HCT116 (cell line): ENCODE data around the gene TMEM50A. TPM values are rescaled to one million over a fixed set of nuclear protein-coding genes. Genes with fewer than 3 reads are reported as not detected.
"Not testable (repeated sequence)": the region's sequence is repeated elsewhere in the genome, so short reads cannot be mapped to it uniquely, and the experiment has no call there.

Experiments used
- ATAC-seq: fragments of 200-7000 bp; cut with Tn5 transposase; 2 replicates; pipeline ENCODE4 v1.9.1; 2020; ENCODE audit warnings: mild to moderate bottlenecking, moderate library complexity
- BruUV-seq: library from RNA; stranded (reverse); fragments of 400-500 nt; replicated peaks from 2 replicates; lab custom pipeline; 2021; lab: Mats Ljungman, UMichigan
- CTCF ChIA-PET: fragments of 300-600 bp; sonication (Branson Sonifier 250); formaldehyde crosslinking; loops from one replicate; lab custom pipeline; 2021; ENCODE audit warnings: antibody characterized with exemption; lab: Charles Lee
- POLR2A ChIA-PET: fragments of 300-600, 350-600 bp; sonication (Branson Sonifier 250); formaldehyde crosslinking; loops from one replicate; lab custom pipeline; 2021; ENCODE audit warnings: antibody characterized with exemption; lab: Charles Lee
- RAD21 ChIA-PET, 2 experiments: fragments of 300-600 bp; sonication (Branson Sonifier 250); formaldehyde crosslinking; loops; one replicate each; lab custom pipeline; 2023; ENCODE audit warnings: low total read pairs in 2 of 2; ENCODE audit not compliant: uncharacterized antibody in 2 of 2, unreplicated experiment in 2 of 2, low non-redundant PET in 1 of 2; lab: Charles Lee
- DNase-seq: peaks from one replicate; pipeline ENCODE4 v3.0.0-alpha.2; 2010; ENCODE audit warnings: low read depth, low spot score
- H2AFZ ChIP-seq: fragments of 200-600 bp; shearing (Covaris generic), sonication (generic); 2 replicates; pipeline ENCODE4 v1.6.1; 2017; ENCODE audit warnings: low read depth, mixed run types, mixed read lengths, antibody characterized with exemption, low read length; ENCODE audit not compliant: poor library complexity, severe bottlenecking
- H3K27ac ChIP-seq: 2 replicates; pipeline ENCODE4 v1.5.1; 2012; ENCODE audit warnings: low read depth, low read length
- H3K27me3 ChIP-seq: fragments of 200-600 bp; sonication (generic); 2 replicates; pipeline ENCODE4 v1.6.1; 2016; ENCODE audit warnings: mixed run types, low read length, mixed read lengths; ENCODE audit not compliant: insufficient read depth
- H3K36me3 ChIP-seq, 2 experiments: fragments of 200-500 bp in 1 of 2; fragments of 200-600 bp in 1 of 2; sonication (Bioruptor generic) in 1 of 2; sonication (generic) in 1 of 2; 2 replicates each; pipeline versions ENCODE4 v1.5.1 to v1.6.1; 2014 to 2016; ENCODE audit warnings: low read length in 2 of 2, inconsistent platforms in 1 of 2, mixed read lengths in 1 of 2, mixed run types in 1 of 2; ENCODE audit not compliant: insufficient read depth in 2 of 2, control insufficient read depth in 1 of 2
- H3K4me1 ChIP-seq, 2 experiments: fragments of 200-600 bp in 1 of 2; sonication (generic) in 1 of 2; 2 replicates each; pipeline versions ENCODE4 v1.5.1 to v1.6.1; 2012 to 2017; ENCODE audit warnings: low read length in 2 of 2, inconsistent platforms in 1 of 2, mild to moderate bottlenecking in 1 of 2, mixed read lengths in 1 of 2, mixed run types in 1 of 2, moderate library complexity in 1 of 2; ENCODE audit not compliant: insufficient read depth in 2 of 2, control insufficient read depth in 1 of 2
- H3K4me2 ChIP-seq: fragments of 200-600 bp; sonication (generic); 2 replicates; pipeline ENCODE4 v1.6.1; 2017; ENCODE audit warnings: mixed run types, low read length, mixed read lengths
- H3K4me3 ChIP-seq, 2 experiments: fragments of 200-600 bp in 1 of 2; sonication (generic) in 1 of 2; replicated peaks in 1 of 2; 2 replicates each; pipeline ENCODE4 v1.5.1; 2011 to 2016; ENCODE audit warnings: low read length in 2 of 2, control low read depth in 1 of 2, low read depth in 1 of 2, mild to moderate bottlenecking in 1 of 2, mixed read lengths in 1 of 2, mixed run types in 1 of 2
- H3K79me2 ChIP-seq: fragments of 200-600 bp; sonication (generic); 2 replicates; pipeline ENCODE4 v1.6.1; 2017; ENCODE audit warnings: mild to moderate bottlenecking, mixed run types, low read length, moderate library complexity, mixed read lengths; ENCODE audit not compliant: insufficient read depth
- H3K9ac ChIP-seq: fragments of 200-600 bp; sonication (generic); 2 replicates; pipeline ENCODE4 v1.6.1; 2016; ENCODE audit warnings: low read length, mixed read lengths
- H3K9me2 ChIP-seq: fragments of 200-600 bp; sonication (generic), shearing (Covaris generic); 2 replicates; pipeline ENCODE4 v1.6.1; 2017; ENCODE audit warnings: mixed run types, mild to moderate bottlenecking, moderate library complexity; ENCODE audit not compliant: insufficient read depth
- H3K9me3 ChIP-seq, 2 experiments: fragments of 200-500 bp in 1 of 2; fragments of 200-600 bp in 1 of 2; sonication (Bioruptor generic) in 1 of 2; sonication (generic) in 1 of 2; 2 replicates each; pipeline ENCODE4 v1.6.1; 2014 to 2017; ENCODE audit warnings: low read length in 2 of 2, mixed read lengths in 2 of 2, inconsistent platforms in 1 of 2, low read depth in 1 of 2, mild to moderate bottlenecking in 1 of 2, mixed run types in 1 of 2, moderate library complexity in 1 of 2; ENCODE audit not compliant: control insufficient read depth in 1 of 2, insufficient read depth in 1 of 2
- H4K20me1 ChIP-seq: fragments of 200-600 bp; sonication (generic), shearing (Covaris generic); 2 replicates; pipeline ENCODE4 v1.6.1; 2017; ENCODE audit warnings: mixed run types, mild to moderate bottlenecking, moderate library complexity; ENCODE audit not compliant: insufficient read depth
- intact Hi-C: fragments of 100-400 bp; cut with micrococcal nuclease; formaldehyde crosslinking; loops from 2 replicates; pipeline ENCODE4 v1.10.0; 2022
- total RNA-seq: library from RNA; stranded (reverse); gene quantifications from one replicate; pipeline ENCODE4 v1.2.1, GENCODE V29; 2021; ENCODE audit not compliant: unreplicated experiment

Gene TMEM50A
- total RNA-seq, 1 experiment from 2014 or later = 80.7 TPM

DNA sequence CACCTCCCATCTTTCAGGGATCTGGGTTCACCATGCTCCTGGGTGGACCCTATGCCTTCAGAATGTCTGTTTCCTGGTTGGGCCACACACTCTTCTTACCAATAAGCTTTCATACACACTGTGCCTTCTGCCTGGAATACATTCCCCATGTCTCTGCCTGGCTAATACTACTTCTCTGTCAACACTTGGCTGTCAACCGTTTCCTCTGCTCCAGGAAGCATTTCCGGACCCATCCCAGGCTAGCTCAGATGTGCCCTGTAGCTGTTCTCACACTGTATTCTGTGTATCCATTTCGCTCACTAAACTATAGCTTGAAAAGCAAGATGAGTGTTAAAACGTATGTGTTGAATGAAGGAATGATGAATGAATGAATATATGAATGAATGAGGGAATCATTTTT, 49.0 kb downstream of the TMEM50A start:
- POLR2A ChIA-PET, H3K4me2 ChIP-seq, H3K79me2 ChIP-seq, H4K20me1 ChIP-seq, CTCF ChIA-PET, H3K9me3 ChIP-seq, H3K9me2 ChIP-seq, RAD21 ChIA-PET, H3K9ac ChIP-seq, H3K4me3 ChIP-seq, H3K27me3 ChIP-seq, ATAC-seq, BruUV-seq, intact Hi-C loops, H3K4me1 ChIP-seq, H3K36me3 ChIP-seq, H2AFZ ChIP-seq, H3K27ac ChIP-seq, DNase-seq: not testable (repeated sequence)

DNA sequence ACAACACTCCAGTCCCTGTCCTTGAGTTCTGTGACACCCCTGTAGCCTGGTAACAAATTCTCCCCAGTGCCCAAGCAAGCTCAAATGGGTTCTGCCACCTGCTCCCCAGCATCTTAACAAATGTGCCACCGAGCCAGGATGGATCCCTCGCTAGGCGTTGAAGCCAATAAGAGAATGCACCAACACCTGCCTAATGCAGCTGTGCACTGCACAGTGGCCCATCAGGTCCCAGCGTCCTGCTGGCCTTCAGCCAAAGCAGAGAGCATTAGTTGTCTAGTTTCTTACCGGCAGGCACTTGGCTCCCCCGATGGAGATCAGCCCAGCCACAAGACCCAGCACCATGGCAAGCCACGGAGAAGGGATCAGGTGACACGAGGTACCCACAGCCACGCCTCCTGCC, 50.6 kb downstream of the TMEM50A start:
- H3K9me2 ChIP-seq, H3K36me3 ChIP-seq, ATAC-seq, H3K79me2 ChIP-seq, H3K27me3 ChIP-seq, H3K4me1 ChIP-seq, H3K27ac ChIP-seq, H3K4me2 ChIP-seq, H3K9ac ChIP-seq, BruUV-seq, CTCF ChIA-PET, intact Hi-C loops, H2AFZ ChIP-seq, H3K9me3 ChIP-seq, H3K4me3 ChIP-seq, POLR2A ChIA-PET, H4K20me1 ChIP-seq, DNase-seq, RAD21 ChIA-PET: not testable (repeated sequence)

DNA sequence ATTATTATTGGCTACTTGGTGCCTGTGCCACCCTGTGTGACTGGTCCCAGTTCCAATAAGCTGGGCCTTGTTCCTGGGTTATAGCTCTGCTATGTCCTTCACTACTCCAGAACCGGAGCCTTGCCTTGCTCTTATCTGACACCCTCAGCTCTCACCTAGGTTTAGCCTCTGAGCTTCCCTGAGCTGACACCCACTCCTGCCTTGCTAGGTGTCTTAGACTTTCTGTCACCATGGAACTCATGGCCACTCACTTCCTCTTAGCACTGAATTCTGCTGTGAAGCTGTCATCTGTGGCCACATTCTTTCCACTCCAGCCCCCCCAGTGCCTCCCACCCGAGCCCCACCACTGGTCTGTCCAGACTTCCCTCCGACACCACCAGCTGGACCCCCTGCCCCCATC, 51.6 kb downstream of the TMEM50A start:
- H3K4me3 ChIP-seq, H3K4me1 ChIP-seq, H3K27ac ChIP-seq, POLR2A ChIA-PET, DNase-seq, H3K79me2 ChIP-seq, intact Hi-C loops, H2AFZ ChIP-seq, ATAC-seq, BruUV-seq, H3K9ac ChIP-seq, H3K27me3 ChIP-seq, H3K36me3 ChIP-seq, CTCF ChIA-PET, H3K9me2 ChIP-seq, H4K20me1 ChIP-seq, RAD21 ChIA-PET, H3K4me2 ChIP-seq, H3K9me3 ChIP-seq: not testable (repeated sequence)
